GM20431 (cell line): ENCODE data around the gene METTL21C.

Source experiments
- in situ Hi-C: fragments of 300-500 bp; cut with MseI, MboI; formaldehyde crosslinking; loops from one replicate; pipeline ENCODE4 v1.15.0; 2020; ENCODE audit warnings: low sequenced_read_pairs; ENCODE audit not compliant: unreplicated experiment

The METTL21C gene

GRCh38 chr13:102694937-102695336, at the start of gene METTL21C:
METTL21C (minus strand) TSS chr13:102695044; CDS start chr13:102694498, 546 bp downstream.
- in situ Hi-C loops, result no loop called here

DNA sequence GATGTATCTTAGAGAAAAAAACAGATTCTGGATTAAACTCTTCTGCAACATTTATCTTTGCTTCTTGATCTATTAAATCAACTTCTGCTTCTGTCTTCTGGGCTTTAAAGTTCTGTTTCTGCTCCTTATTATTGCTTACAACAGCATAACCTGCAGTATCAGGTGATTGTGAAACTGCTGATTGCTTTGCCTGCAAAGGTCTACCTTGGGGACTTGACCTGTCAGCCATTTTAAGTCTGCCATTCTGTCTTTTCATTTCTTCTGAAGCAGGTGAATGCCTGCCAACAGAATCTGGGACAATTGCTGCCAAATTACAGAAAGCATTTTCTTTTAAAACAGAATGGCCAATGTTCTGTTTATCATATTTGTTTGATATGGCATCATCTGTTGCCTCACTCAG, 47.7 kb upstream of the METTL21C start:
- in situ Hi-C loops, result no loop called here

GRCh38 chr13:102742101-102742500, 47.3 kb upstream of the METTL21C start:
- in situ Hi-C loops, result no loop called here

GRCh38 chr13:102729560-102730270, 34.9 kb upstream of the METTL21C start:
- in situ Hi-C loops, result no loop called here

GRCh38 chr13:102726430-102726829, 31.6 kb upstream of the METTL21C start:
- in situ Hi-C loops, result no loop called here

- in situ Hi-C loops, result no loop called here
These were observed 30.1 kb upstream of the METTL21C start for GRCh38 chr13:102724923-102725322.

DNA sequence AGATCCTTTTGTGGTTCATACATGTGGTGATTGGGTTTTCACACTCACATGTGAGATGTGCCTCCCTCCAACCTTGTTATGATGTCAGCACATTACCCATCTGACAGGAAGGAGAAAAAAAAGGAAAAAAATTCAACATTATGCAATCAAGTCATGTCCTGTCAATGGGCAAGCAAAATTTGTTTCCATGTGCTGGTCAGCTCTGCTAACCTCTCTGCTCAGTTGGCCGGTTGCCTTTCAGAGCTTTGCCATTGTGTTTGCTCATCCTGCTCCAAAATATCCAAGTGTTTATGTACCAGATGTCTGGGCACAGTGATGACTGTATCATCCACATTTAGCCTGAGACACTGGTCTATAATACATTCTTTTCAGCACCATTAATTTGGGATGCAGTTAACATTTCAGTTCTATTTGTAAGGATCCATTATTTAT, 27.0 kb upstream of the METTL21C start:
- in situ Hi-C loops, result no loop called here

DNA sequence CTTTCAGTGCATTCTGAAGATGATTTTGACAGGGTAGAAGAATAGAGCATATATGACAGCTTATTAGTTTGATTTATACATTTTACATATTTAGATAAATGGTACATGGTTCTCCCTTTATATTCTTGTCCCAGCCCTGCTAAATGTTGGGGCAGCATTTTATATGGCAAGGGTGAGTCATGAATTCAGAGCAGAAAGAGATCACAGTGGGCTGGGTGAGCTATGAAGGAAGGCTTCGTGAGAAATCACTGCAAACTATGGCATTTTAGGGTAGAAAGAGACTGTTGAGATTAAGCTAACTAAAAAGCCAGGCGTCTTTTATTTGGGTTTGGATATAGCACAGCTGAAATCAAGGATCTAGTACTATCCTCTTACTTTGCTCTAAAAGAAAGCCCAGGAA, 23.9 kb upstream of the METTL21C start:
- in situ Hi-C loops, result no loop called here

GRCh38 chr13:102715447-102715846, 20.6 kb upstream of the METTL21C start:
- in situ Hi-C loops, result no loop called here

DNA sequence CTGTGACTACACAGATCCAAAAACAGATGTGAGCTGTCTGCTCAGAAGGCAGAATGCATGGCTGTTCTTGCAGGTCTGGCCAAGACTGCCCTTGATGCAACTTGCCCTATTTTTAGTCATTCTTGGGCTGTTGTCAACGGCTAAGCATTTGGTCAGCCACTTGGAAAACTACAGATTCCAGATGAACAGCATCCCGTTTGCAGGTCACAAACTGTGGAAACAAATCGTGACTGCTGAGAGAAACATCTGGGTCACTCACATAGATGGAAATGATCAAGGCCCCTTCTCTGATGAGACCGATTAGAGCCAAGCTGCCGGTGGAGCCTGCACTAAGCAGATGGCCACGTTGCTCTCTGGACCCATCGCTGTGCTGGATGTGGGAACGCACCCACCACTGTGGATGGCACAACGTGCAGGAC, 15.4 kb upstream of the METTL21C start:
- in situ Hi-C loops, result no loop called here

DNA sequence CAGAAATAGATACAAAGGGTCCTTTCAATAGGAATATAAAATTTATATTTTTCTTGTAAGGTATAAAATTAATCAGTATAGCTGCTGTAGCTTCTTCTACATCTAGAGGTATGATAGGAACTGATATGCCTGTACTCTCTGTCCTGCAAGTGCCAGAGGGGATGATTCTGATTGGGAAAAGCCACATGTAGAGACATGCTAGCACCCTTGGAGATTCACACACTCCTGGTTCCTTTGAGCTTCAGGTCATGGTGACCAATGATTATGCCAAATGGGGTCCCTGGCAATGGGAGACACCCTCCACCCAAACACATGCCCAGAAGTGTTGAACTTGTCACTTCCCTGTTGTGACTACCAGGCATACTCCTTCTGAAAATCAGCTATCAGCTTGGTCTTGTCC, 14.7 kb upstream of the METTL21C start:
- in situ Hi-C loops, result no loop called here

DNA sequence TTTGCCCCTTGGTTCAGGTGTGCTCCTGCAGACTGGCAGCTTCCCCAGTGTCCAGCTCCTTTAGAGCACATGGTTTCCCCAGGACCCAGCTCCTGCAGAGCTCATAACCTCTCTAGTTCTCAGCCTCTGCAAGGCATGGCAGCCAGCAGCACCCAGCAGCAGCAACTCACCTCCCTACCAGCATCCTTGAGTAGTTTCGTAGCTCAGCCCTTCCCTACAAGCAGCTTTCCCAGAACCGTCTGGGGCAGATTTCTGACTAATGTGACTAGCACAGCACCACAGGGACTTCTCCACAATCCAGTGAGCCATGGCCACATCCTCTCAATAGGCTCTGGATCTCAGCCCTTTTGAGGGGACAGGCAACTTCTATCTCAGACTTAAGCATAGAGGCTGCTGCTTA, 14.1 kb upstream of the METTL21C start:
- in situ Hi-C loops, result no loop called here

- in situ Hi-C loops, result no loop called here
These were observed 13.4 kb upstream of the METTL21C start for GRCh38 chr13:102708211-102708610.

DNA sequence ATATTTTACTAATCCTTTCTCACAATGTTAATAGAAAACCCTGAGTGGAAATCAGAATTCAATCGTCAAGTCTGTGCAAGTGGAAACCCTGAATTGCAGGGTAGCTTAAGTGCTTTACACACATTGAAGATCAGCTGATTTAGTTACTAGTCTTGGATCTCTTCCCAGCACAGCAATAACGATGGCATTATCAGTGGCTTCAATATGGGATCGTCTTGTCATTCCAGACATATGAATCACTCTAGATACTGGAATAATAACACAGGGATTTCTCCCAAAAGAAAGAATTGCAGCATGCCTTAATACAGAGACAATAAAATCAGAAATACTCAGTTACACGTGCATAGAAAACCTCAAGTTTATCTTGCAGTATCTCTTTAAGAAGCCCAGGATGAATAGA, 12.6 kb upstream of the METTL21C start:
- in situ Hi-C loops, result no loop called here

- in situ Hi-C loops, result no loop called here
These were observed 9.6 kb upstream of the METTL21C start for GRCh38 chr13:102704238-102705058.

DNA sequence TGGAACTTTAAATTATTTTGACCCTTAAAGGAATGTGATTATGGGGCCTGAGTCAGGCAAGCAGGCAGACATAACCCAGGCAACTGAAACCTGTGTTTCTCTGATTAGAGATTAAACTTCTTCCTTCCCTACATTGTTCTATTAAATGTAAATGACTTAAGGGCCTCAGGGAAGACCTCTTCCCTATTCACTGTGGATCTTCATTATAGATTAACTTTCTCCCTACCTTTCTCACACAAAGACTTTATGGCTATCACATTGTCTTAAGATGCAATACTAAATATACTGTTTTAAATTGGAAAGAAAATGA, 8.8 kb upstream of the METTL21C start:
- in situ Hi-C loops, result no loop called here

DNA sequence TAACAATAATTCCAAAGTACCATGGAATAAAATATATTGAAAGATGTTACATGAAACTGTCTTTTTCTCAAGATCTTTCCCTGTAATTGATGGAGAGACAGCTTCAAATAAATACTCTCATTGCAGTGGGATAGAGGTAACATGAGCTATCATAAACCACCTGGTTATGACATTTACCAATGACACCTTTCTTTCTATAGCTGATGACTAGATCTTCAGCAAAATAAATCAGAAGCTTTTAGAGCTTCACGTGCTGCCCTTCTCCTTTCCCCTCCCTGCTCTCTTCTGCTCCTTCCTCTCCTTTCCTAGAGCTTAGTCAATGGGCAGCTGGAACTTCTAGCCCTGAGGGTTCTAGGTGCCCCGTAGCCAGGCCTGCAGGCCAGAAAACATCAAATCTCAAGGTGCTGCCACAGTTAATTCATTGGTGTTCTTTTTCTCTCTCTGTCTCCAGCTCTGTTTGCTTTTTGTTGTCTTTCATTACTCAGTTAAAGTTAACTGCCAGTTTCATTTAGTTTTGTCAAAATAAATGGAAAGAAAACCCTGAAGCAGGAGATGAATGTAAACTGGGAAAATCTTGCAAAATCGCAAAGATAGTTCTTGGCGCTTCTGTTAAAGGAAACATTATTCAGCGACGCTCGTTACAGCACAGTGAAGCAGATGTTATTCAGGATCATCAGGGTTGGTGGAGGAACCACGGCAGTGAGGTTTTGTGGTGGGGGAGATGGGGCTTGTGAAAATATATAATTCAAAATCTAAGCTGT, 8.3 kb upstream of the METTL21C start:
- in situ Hi-C loops, result no loop called here

DNA sequence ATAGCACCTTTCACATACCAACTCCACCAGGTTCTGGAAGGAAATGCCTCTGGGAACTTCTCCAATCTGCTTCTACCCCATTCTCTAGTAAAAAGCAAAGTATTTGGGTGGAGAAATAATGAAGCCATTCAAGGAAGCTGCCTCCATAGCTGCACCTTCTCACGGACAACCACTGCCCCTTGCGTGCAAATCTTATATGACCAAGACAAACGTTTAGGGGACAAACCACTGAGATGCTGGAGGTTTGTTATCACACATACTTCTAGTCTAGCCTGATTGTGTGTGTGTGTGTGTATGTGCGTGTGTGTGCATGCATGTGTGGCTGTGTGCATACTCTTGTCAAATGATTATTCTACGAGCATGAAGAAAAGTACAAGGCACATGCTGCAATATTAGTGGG, 6.5 kb upstream of the METTL21C start:
- in situ Hi-C loops, result no loop called here

DNA sequence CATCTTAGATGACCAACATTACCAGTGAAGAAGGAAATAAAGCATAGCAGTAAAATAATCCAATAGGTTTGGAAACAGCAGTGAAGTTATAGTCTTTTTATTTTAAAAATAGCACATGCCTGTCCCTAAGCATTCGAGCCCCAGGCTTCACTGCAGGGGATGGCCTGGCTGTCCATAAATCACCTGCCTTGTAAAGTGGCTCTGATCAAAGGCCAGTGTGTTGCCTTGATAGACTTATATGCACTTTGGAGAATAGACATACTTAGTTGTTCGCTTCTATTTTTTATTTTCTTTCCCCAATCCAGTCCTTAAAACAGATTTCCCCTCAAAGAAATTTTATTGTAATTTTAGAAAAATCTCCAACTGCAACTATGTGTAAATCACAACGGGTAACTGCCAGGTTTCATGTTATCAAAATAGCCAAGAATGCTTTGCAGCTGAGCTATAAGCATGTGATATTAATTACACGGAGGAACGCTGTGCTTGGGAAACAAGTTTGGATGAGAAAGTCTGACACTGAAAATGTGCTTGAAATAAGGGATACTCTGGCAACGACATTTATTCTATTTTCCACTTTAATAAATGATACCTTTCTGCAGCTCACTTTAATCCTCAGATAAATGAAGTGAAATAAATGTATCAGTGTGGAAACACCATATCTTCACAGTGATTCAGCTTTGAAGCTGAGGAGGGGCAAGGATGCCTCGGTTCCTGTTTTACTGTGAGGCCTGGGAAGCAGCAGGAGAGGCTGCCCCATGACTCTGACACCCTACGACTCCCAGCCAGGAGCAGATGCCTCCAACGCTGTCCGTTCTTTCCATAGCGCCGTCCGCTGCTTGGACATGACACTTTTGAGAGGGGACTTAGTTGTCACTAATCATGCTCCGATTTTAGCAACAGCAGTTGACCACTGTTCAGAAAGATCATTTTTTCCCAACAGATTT, 5.5 kb upstream of the METTL21C start:
- in situ Hi-C loops, result no loop called here

GRCh38 chr13:102699504-102699903, 4.7 kb upstream of the METTL21C start:
- in situ Hi-C loops, result no loop called here
